ENCODE measurements around the gene KDM2B.

The KDM2B gene

DNA sequence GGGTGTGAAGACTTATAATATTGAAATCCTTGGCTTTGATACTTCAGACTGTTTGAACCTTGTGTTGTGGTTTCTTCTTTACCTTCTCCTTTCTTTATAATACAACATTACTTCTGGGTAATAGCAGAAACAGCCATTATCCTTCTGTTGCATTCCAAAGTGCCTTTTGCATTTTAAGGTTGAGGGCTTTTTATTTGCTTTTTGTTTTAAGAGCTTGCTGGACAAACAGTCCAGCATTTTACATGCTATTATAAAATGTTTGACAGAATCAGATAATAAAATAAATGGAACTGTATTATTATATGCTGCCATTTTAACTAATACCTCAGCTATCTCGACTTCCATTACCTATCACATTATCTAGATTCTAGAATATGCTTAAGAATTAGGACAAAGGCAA lies 166.9 kb downstream of the KDM2B start:
- no peak overlapping the region for H3K4me3 ChIP-seq (ENCODE audit: low read depth, low read length)
- no peak for DNase-seq (ENCODE audit: low read depth)
- TF ChIP-seq POLR2A (IDR thresholded peaks at IDR 0.05; ENCODE audit: extremely low read depth, insufficient read length) (no peak), MYC (IDR thresholded peaks at IDR 0.05; ENCODE audit: low read depth, low read length) (no peak)
- TF ChIP-seq, protein P1, sequence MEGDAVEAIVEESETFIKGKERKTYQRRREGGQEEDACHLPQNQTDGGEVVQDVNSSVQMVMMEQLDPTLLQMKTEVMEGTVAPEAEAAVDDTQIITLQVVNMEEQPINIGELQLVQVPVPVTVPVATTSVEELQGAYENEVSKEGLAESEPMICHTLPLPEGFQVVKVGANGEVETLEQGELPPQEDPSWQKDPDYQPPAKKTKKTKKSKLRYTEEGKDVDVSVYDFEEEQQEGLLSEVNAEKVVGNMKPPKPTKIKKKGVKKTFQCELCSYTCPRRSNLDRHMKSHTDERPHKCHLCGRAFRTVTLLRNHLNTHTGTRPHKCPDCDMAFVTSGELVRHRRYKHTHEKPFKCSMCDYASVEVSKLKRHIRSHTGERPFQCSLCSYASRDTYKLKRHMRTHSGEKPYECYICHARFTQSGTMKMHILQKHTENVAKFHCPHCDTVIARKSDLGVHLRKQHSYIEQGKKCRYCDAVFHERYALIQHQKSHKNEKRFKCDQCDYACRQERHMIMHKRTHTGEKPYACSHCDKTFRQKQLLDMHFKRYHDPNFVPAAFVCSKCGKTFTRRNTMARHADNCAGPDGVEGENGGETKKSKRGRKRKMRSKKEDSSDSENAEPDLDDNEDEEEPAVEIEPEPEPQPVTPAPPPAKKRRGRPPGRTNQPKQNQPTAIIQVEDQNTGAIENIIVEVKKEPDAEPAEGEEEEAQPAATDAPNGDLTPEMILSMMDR (IDR thresholded peaks at IDR 0.05; ENCODE audit: low read depth, low read length), result no peak
- TF ChIP-seq, protein P2, sequence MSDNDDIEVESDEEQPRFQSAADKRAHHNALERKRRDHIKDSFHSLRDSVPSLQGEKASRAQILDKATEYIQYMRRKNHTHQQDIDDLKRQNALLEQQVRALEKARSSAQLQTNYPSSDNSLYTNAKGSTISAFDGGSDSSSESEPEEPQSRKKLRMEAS (IDR thresholded peaks at IDR 0.05; ENCODE audit: low read depth, low read length), result no peak

DNA sequence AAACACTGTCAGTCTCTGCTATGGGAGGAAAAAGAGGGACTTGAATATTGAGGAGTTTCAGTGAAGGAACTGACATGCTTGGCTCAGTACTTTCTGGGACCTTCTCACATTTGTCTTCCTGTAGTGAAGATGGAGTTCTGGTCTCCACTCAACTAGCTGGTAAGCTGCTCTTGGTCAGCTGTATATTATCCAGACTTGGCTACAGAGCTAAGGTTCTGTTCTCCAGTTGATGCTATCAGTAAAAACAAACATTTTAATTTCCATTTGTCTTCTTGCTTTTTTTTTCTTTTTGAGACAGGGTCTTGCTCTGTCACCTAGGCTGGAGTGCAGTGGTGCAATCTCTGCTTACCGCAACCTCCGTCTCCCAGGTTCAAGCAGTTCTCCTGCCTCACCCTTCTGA lies 175.6 kb downstream of the KDM2B start:
- DNase-seq (ENCODE audit: low read depth), result no peak
- H3K4me3 ChIP-seq (ENCODE audit: low read depth, low read length), result no peak overlapping the region
- TF ChIP-seq MYC (IDR thresholded peaks at IDR 0.05; ENCODE audit: low read depth, low read length) (no peak), POLR2A (IDR thresholded peaks at IDR 0.05; ENCODE audit: extremely low read depth, insufficient read length) (no peak)
- TF ChIP-seq, protein P1 (IDR thresholded peaks at IDR 0.05; ENCODE audit: low read depth, low read length), result no peak
- TF ChIP-seq, protein P2 (IDR thresholded peaks at IDR 0.05; ENCODE audit: low read depth, low read length), result no peak

DNA sequence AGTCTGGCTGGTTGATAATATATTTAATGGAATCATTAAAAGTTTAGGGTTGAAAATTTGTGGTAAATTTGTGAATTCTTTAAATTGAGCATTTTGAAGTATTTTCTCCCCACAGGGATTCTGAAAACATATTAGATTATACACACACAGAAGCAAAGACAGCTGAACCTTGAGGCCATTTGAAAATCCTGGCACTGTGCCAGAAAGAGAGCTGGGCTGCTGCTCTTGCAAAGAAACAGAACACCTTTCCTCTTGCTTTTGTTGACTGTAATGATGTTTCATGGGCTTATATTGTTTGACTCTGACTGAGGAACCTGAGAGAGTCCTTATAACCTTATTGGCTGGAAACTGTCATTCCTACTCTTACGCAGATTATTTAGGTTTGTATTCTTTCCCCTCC lies 176.1 kb downstream of the KDM2B start:
- DNase-seq (ENCODE audit: low read depth), result no peak
- TF ChIP-seq, protein P1 (IDR thresholded peaks at IDR 0.05; ENCODE audit: low read depth, low read length), result no peak
- TF ChIP-seq, protein P2 (IDR thresholded peaks at IDR 0.05; ENCODE audit: low read depth, low read length), result no peak
- TF ChIP-seq MYC (IDR thresholded peaks at IDR 0.05; ENCODE audit: low read depth, low read length) (no peak), POLR2A (IDR thresholded peaks at IDR 0.05; ENCODE audit: extremely low read depth, insufficient read length) (no peak)
- H3K4me3 ChIP-seq (ENCODE audit: low read depth, low read length), result no peak overlapping the region

DNA sequence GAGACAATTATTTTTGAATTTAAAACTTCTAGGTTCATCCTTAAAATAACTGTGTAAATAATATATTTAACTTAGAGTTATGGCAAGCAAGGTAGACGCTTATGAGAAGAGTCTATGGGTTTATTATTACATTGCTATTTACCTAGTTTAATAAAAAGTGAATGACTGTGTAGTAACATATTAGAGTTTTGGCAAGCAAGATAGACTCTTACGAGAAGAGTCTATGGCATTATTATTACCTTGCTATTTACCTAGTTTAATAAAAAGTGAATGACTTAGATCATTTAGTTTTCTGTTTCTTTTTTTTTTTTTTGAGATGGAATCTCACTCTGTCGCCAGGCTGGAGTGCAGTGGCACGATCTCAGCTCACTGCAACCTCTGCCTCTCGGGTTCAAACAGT lies 177.1 kb downstream of the KDM2B start:
- TF ChIP-seq POLR2A (IDR thresholded peaks at IDR 0.05; ENCODE audit: extremely low read depth, insufficient read length) (no peak), MYC (IDR thresholded peaks at IDR 0.05; ENCODE audit: low read depth, low read length) (no peak)
- TF ChIP-seq, protein P1 (IDR thresholded peaks at IDR 0.05; ENCODE audit: low read depth, low read length), result no peak
- TF ChIP-seq, protein P2 (IDR thresholded peaks at IDR 0.05; ENCODE audit: low read depth, low read length), result no peak
- H3K4me3 ChIP-seq (ENCODE audit: low read depth, low read length), result no peak overlapping the region
- DNase-seq (ENCODE audit: low read depth), result no peak

DNA sequence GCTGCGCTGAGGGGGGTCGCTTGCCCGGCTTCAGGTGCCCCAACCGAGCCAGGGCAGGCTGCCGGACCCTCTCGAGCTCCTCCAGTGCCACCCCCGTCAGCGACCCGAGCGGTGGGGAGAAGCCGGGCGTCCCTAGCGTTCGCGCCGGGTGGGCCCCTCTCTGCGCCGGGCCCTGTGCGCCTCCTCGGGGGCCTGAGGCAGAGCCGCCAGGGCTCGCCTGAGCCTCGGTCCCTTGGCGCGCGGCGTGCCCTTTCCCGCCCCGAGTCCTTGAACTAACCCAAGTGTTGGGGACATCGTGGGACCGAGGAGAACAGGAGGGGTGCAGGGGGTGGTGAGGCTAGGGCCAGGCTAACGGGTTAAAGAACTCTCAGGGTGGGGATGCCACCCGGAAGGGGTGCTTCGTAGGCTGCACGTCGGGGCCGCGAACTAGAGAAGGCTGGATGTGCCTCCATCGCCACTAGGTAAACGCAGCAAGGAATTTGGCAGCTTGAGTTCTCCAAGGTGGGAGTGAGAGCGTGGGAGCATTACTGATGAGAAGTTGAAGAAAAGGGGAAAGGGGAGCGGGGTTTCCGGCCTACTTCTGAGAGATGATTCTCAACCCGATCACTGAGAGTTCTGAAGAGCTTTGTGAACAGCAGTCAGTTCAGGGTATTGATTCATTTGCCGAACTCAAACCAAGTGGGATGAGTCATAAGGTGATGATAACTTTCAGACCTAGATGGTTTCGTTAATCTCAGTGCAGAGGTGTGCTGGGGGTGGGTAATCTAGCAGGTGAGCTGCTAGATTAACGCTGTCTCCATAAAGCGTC lies 180.3 kb downstream of the KDM2B start:
- DNase-seq (ENCODE audit: low read depth), result peak; percentile 69
- TF ChIP-seq, protein P2 (IDR thresholded peaks at IDR 0.05; ENCODE audit: low read depth, low read length), result 0 out of 2 replicates have a peak, but pooled peaks have one; percentile 42
- TF ChIP-seq MYC (IDR thresholded peaks at IDR 0.05; ENCODE audit: low read depth, low read length), result peak; percentile 5; the same call in 1 of the 2 replicates
- TF ChIP-seq, protein P1 (IDR thresholded peaks at IDR 0.05; ENCODE audit: low read depth, low read length), result no peak
- peak overlapping the region; percentile 86 for H3K4me3 ChIP-seq (ENCODE audit: low read depth, low read length)

Measured in NB4 (cell line).